IMR-90 (cell line): ENCODE data around the gene DYNC2H1. TPM values are rescaled to one million over a fixed set of nuclear protein-coding genes. Genes with fewer than 3 reads are reported as not detected.
A peak's percentile ranks its signal among the peaks of the same experiment; 100 is the strongest.

Source experiments
- ATAC-seq: fragments of 200-7000 bp; cut with Tn5 transposase; 2 replicates; pipeline ENCODE4 v1.9.1; 2020; ENCODE audit warnings: low read depth, mild to moderate bottlenecking, moderate library complexity
- BruUV-seq: library from RNA; stranded (reverse); fragments of 400-500 nt; replicated peaks from 2 replicates; lab custom pipeline; 2021; lab: Mats Ljungman, UMichigan
- CTCF ChIA-PET: fragments of 300-600 bp; formaldehyde crosslinking; extraction: SDS; loops from one replicate; lab custom pipeline; 2021; ENCODE audit warnings: antibody characterized with exemption; lab: Yijun Ruan, JAX
- POLR2A ChIA-PET: fragments of 300-600 bp; sonication (Branson Sonifier 250); formaldehyde crosslinking; loops from one replicate; lab custom pipeline; 2022; ENCODE audit warnings: antibody characterized with exemption; ENCODE audit not compliant: unreplicated experiment; lab: Charles Lee
- DNase-seq: peaks from one replicate; pipeline ENCODE4 v3.0.0; 2013
- H2AFZ ChIP-seq: replicated peaks from 2 replicates; pipeline ENCODE3; 2013; ENCODE audit warnings: low read length, mild to moderate bottlenecking; ENCODE audit not compliant: poor library complexity
- H2AK5ac ChIP-seq: 2 replicates; pipeline ENCODE4 v1.6.1; 2013; ENCODE audit warnings: low read depth, low read length, inconsistent platforms
- H2AK9ac ChIP-seq: replicated peaks from 2 replicates; pipeline ENCODE3; 2013; ENCODE audit warnings: mild to moderate bottlenecking, low read depth, low read length, moderate library complexity; ENCODE audit not compliant: poor library complexity
- H2BK120ac ChIP-seq: 2 replicates; pipeline ENCODE4 v1.6.1; 2013; ENCODE audit warnings: low read depth, low read length, inconsistent platforms
- H2BK15ac ChIP-seq: 3 replicates; pipeline ENCODE4 v1.6.1; 2013; ENCODE audit warnings: low read depth, low read length, inconsistent platforms
- H2BK20ac ChIP-seq: 2 replicates; pipeline ENCODE4 v1.6.1; 2013; ENCODE audit warnings: low read depth, mild to moderate bottlenecking, inconsistent platforms, low read length, moderate library complexity
- H2BK5ac ChIP-seq: 2 replicates; pipeline ENCODE4 v1.6.1; 2013; ENCODE audit warnings: mild to moderate bottlenecking, low read depth, low read length, inconsistent platforms; ENCODE audit not compliant: poor library complexity, severe bottlenecking
- H3K14ac ChIP-seq: replicated peaks from 2 replicates; pipeline ENCODE4 v1.6.1; 2013; ENCODE audit warnings: low read depth, low read length, inconsistent platforms
- H3K18ac ChIP-seq: 2 replicates; pipeline ENCODE4 v1.6.1; 2013; ENCODE audit warnings: low read depth, low read length, control low read depth
- H3K23ac ChIP-seq: 2 replicates; pipeline ENCODE4 v1.6.1; 2013; ENCODE audit warnings: low read depth, low read length, inconsistent platforms
- H3K27ac ChIP-seq: 2 replicates; pipeline ENCODE4 v1.5.1; 2013; ENCODE audit warnings: mild to moderate bottlenecking, control low read depth, low read length; ENCODE audit not compliant: insufficient read depth
- H3K27me3 ChIP-seq: 2 replicates; pipeline ENCODE4 v1.6.1; 2013; ENCODE audit warnings: low read length; ENCODE audit not compliant: control insufficient read depth, insufficient read depth
- H3K36me3 ChIP-seq: 2 replicates; pipeline ENCODE4 v1.6.1; 2013; ENCODE audit warnings: low read length, mixed read lengths; ENCODE audit not compliant: control insufficient read depth, insufficient read depth
- H3K4ac ChIP-seq: 2 replicates; pipeline ENCODE4 v1.6.1; 2013; ENCODE audit warnings: low read depth, low read length, inconsistent platforms
- H3K4me1 ChIP-seq: 2 replicates; pipeline ENCODE4 v1.6.1; 2013; ENCODE audit warnings: low read length, mixed read lengths; ENCODE audit not compliant: control insufficient read depth, insufficient read depth
- H3K4me2 ChIP-seq: 2 replicates; pipeline ENCODE4 v1.6.1; 2013; ENCODE audit warnings: low read depth, mild to moderate bottlenecking, control low read depth, low read length, moderate library complexity
- H3K4me3 ChIP-seq: 2 replicates; pipeline ENCODE4 v1.5.1; 2013; ENCODE audit warnings: low read depth, mild to moderate bottlenecking, control low read depth, low read length, moderate library complexity; ENCODE audit not compliant: insufficient read depth
- H3K56ac ChIP-seq: 2 replicates; pipeline ENCODE4 v1.6.1; 2013; ENCODE audit warnings: low read length, inconsistent platforms; ENCODE audit not compliant: insufficient read depth; ENCODE audit errors: extremely low read depth
- H3K79me1 ChIP-seq, 2 experiments: 2 replicates each; pipeline ENCODE4 v1.6.1; 2013; ENCODE audit warnings: low read length in 2 of 2, inconsistent platforms in 1 of 2, low read depth in 1 of 2
- H3K9ac ChIP-seq: 2 replicates; pipeline ENCODE4 v1.6.1; 2013; ENCODE audit warnings: low read depth, low read length, control low read depth
- H3K9me1 ChIP-seq: 2 replicates; pipeline ENCODE4 v1.6.1; 2013; ENCODE audit warnings: low read length, inconsistent platforms; ENCODE audit not compliant: insufficient read depth
- H3K9me3 ChIP-seq: 2 replicates; pipeline ENCODE4 v1.6.1; 2013; ENCODE audit warnings: low read length; ENCODE audit not compliant: control insufficient read depth, insufficient read depth
- H4K20me1 ChIP-seq: 2 replicates; pipeline ENCODE4 v1.6.1; 2013; ENCODE audit warnings: low read length, inconsistent platforms; ENCODE audit not compliant: insufficient read depth
- H4K5ac ChIP-seq: 2 replicates; pipeline ENCODE4 v1.6.1; 2013; ENCODE audit warnings: mild to moderate bottlenecking, low read depth, low read length, control low read depth
- H4K8ac ChIP-seq, 2 experiments: 2 replicates each; pipeline ENCODE4 v1.6.1; 2013; ENCODE audit warnings: low read depth in 2 of 2, low read length in 2 of 2, control low read depth in 1 of 2, inconsistent platforms in 1 of 2
- H4K91ac ChIP-seq: 2 replicates; pipeline ENCODE4 v1.6.1; 2013; ENCODE audit warnings: low read depth, low read length, inconsistent platforms; ENCODE audit not compliant: insufficient read depth
- CEBPB ChIP-seq: IDR thresholded peaks from 2 replicates; pipeline ENCODE4 v1.6.1; 2012; ENCODE audit warnings: low read depth, low read length, improper control_type of control experiment
- CHD1 ChIP-seq: IDR thresholded peaks from 2 replicates; pipeline ENCODE4 v1.6.1; 2012; ENCODE audit warnings: low read depth, low read length, improper control_type of control experiment
- MAFK ChIP-seq: IDR thresholded peaks from 2 replicates; pipeline ENCODE4 v1.6.1; 2012; ENCODE audit warnings: low read depth, low read length, improper control_type of control experiment
- MXI1 ChIP-seq: IDR thresholded peaks from 2 replicates; pipeline ENCODE4 v1.6.1; 2012; ENCODE audit warnings: low read depth, mild to moderate bottlenecking, low read length, moderate library complexity, borderline replicate concordance
- POLR2A ChIP-seq: IDR thresholded peaks from 2 replicates; pipeline ENCODE4 v1.6.1; 2012; ENCODE audit warnings: mild to moderate bottlenecking, low read depth, low read length
- RAD21 ChIP-seq: IDR thresholded peaks from 2 replicates; pipeline ENCODE4 v1.6.1; 2012; ENCODE audit warnings: low read length, improper control_type of control experiment
- WGBS, 2 experiments: methylation state at CpG; one replicate each; pipeline versions ENCODE4 v1.1.5 to v1.1.7; 2013; ENCODE audit warnings: missing lambda C conversion rate in 2 of 2; ENCODE audit not compliant: insufficient read length in 1 of 2; ENCODE audit errors: extremely low coverage in 2 of 2; 5-methylcytosine and 5-hydroxymethylcytosine counted together
- dilution Hi-C: fragments of 300-500 bp; cut with HindIII; formaldehyde crosslinking; loops from one replicate; pipeline ENCODE4 v1.14.3; 2018; ENCODE audit warnings: low sequenced_read_pairs; ENCODE audit not compliant: unreplicated experiment
- in situ Hi-C: fragments of 300-500 bp; cut with MboI; formaldehyde crosslinking; loops from 3 replicates; pipeline ENCODE4 v1.14.3; 2019; ENCODE audit warnings: low sequenced_read_pairs, inconsistent platforms, mixed read lengths
- intact Hi-C: fragments of 100-400 bp; cut with micrococcal nuclease; formaldehyde crosslinking; loops from 2 replicates; pipeline ENCODE4 v1.10.0; 2022
- polyA plus RNA-seq, 3 experiments: library from polyadenylated mRNA; depleted of rRNA; stranded (reverse); fragments of >200 nt; gene quantifications; 2 replicates each; pipeline ENCODE4 v1.2.3, GENCODE V29; 2012; ENCODE audit warnings: low replicate concordance in 1 of 3
- total RNA-seq: library from RNA; depleted of rRNA; stranded (reverse); fragments of >200 nt; gene quantifications from 2 replicates; pipeline ENCODE4 v1.2.3, GENCODE V29; 2012
- TF ChIP-seq, protein P1 (sequence below): fragments of 150-350 bp; IDR thresholded peaks from 2 replicates; pipeline ENCODE4 v1.6.1; 2016; ENCODE audit warnings: low read depth, mild to moderate bottlenecking, low read length, moderate library complexity, borderline replicate concordance

DYNC2H1 gene
- total and polyA plus RNA-seq, 2 of the 4 experiments (the other 2 are of a cell fraction), result 5.7 to 21.0 TPM

DNA sequence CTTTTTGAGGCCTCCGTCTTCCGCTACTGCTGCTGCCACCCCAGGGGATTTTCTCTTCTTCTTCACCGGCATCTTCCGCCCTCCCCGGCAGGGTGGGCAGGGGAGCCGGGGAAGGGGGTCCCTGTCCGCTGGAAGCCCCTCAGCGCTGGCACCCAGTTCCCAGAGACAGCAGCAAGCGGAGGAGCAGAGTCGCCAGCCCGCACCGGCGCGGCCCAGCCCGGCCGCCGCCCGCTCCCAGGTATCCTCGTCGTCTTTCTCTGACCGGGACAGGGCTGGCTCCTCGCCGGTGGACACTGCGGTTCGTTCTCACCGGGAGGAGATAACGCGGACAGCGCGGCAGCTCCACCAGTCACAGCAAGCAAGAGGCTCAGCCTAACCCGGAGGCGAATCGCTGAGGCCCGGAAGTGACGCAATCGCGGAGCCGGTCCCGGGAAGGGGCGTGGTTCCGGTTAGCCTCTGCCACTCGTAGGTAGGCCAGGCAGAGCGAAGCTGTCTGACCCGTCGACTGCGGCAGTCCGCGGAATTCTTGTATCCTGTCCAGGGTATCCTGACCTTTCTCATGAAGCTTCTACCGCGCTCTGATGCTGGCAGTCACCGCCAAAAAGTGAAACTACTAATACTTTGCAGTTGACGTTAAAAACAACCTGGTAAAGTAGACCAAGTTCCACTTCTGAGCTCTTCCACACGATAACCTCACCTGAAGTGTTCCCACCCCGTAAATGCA lies 17.3 kb upstream of the DYNC2H1 start, which contains the start of gene DCUN1D5:
DCUN1D5 (minus strand) TSS at position 360 of the 724 bp plus-strand sequence; CDS start at position 72, 288 bp downstream.
- Histone ChIP-seq H3K79me1 (peaks cover 3 to 30% of the 10 kb centered on the region in 2 experiments; a peak in 3 of 4 replicates), H3K36me3 (peaks cover 2% of the 10 kb centered on the region; the same call in 1 of the 2 replicates), H4K5ac (peak within 1 kb of the TSS; percentile 97), H3K27me3 (peaks cover 3% of the 10 kb centered on the region), H2AFZ (peak within 1 kb of the TSS; percentile 95), H4K8ac (peak within 1 kb of the TSS; percentile 79 to 99), H2BK120ac (peak within 1 kb of the TSS; percentile 17; the same call in 1 of the 2 replicates), H2AK5ac (peak within 1 kb of the TSS; percentile 69), H4K91ac (peak within 1 kb of the TSS; percentile 81), H2AK9ac (peak within 1 kb of the TSS; percentile 88), H3K9ac (peak within 1 kb of the TSS; percentile 89), H2BK20ac (0 out of 2 replicates have a peak within 1 kb of the TSS, but pooled peaks have one; percentile 28), H4K20me1 (peaks cover 3% of the 10 kb centered on the region; the same call in 1 of the 2 replicates), H3K18ac (peak within 1 kb of the TSS; percentile 78), H3K4me2 (peak within 1 kb of the TSS; percentile 100), H3K9me1 (peaks cover 3% of the 10 kb centered on the region; the same call in 1 of the 2 replicates), H3K4me1 (no peaks in the 10 kb centered on the region), H3K4me3 (peak within 1 kb of the TSS; percentile 64), H2BK5ac (peak within 1 kb of the TSS; percentile 70), H3K56ac (peak within 1 kb of the TSS; percentile 56; the same call in 1 of the 2 replicates), H3K27ac (peak within 1 kb of the TSS; percentile 76), H3K9me3 (no peaks in the 10 kb centered on the region), H3K23ac (peak within 1 kb of the TSS; percentile 71), H3K4ac (peak within 1 kb of the TSS; percentile 92), H2BK15ac (no peak within 1 kb of the TSS), H3K14ac (peak within 1 kb of the TSS; percentile 90)
- dilution Hi-C loops (no loop called here), intact Hi-C loops (no loop called here), in situ Hi-C loops (no loop called here)
- WGBS, 2 experiments, result 0% methylated on average over 35 of the region's 54 CpGs; no CpG with 5 or more reads in 1 of the 2 experiments
- TF ChIP-seq POLR2A, result peak; percentile 92
- peak; percentile 100 for TF ChIP-seq CEBPB
- TF ChIP-seq, protein P1, sequence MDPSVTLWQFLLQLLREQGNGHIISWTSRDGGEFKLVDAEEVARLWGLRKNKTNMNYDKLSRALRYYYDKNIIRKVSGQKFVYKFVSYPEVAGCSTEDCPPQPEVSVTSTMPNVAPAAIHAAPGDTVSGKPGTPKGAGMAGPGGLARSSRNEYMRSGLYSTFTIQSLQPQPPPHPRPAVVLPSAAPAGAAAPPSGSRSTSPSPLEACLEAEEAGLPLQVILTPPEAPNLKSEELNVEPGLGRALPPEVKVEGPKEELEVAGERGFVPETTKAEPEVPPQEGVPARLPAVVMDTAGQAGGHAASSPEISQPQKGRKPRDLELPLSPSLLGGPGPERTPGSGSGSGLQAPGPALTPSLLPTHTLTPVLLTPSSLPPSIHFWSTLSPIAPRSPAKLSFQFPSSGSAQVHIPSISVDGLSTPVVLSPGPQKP, result no peak
- no peak for TF ChIP-seq MAFK
- peak; percentile 85; the same call in 1 of the 2 replicates for TF ChIP-seq MXI1
- no peak for TF ChIP-seq RAD21
- no peak for TF ChIP-seq CHD1
- ChIA-PET POLR2A (interaction anchor here (0.6 to 1.1 kb wide), 4 partner anchors 8 to 983 kb away, joined by 3 read pairs; no protein-coding TSS in a partner anchor), CTCF (interaction anchor here (0.5 to 2.9 kb wide), 3 partner anchors 11 to 1038 kb away, joined by 3 to 10 read pairs (median 4); partner anchors contain the start of gene DYNC2H1)
- no TSS peak for BruUV-seq
- DNase-seq (peak; percentile 94), ATAC-seq (peak; percentile 97)
